ENCODE measurements around the gene CTDSPL. TPM values are rescaled to one million over a fixed set of nuclear protein-coding genes. Genes with fewer than 3 reads are reported as not detected.

The CTDSPL gene
- total RNA-seq, 1 donor from 2014 or later = 43.0 TPM

DNA sequence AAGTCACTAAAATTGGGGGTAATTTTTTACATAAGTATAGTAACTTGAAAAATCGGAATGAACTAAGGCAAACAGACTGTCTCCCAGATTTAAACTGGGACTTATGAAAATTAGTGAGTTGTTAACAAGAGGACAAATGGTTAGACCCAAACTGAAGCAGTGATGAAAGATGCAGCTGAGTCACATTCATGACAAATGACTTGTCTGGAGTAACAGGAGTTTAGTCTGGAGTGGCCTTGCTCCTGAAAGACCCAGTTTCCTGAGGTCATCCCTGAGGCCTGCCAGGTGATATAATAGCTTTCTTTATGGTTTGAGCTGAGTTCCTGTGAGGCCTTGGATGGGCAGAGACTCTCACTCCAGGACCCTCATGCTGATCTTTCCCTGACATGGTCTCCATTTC is 9.6 kb upstream of the CTDSPL start:
- no peak for DNase-seq (ENCODE audit: low spot score)
- H4K20me1 ChIP-seq (ENCODE audit: low read depth) = no peaks in the 10 kb centered on the region
- H3K4me3 ChIP-seq = no peak overlapping the region
- Mint-ChIP-seq H3K36me3 (peaks cover 5% of the 10 kb centered on the region), H3K4me1 (no peaks in the 10 kb centered on the region), H3K27me3 (ENCODE audit: insufficient read depth, low read depth) (peaks cover 4% of the 10 kb centered on the region), H3K4me3 (no peak overlapping the region), H3K9me3 (no peaks in the 10 kb centered on the region), H3K27ac (no peak overlapping the region)
- no peaks in the 10 kb centered on the region for H3K36me3 ChIP-seq
- H3K27me3 ChIP-seq = no peaks in the 10 kb centered on the region
- H3K9ac ChIP-seq = no peak overlapping the region
- H3F3A ChIP-seq (ENCODE audit: low read depth) = no peaks in the 10 kb centered on the region
- H3K79me2 ChIP-seq (ENCODE audit: low read depth) = no peaks in the 10 kb centered on the region
- H3K9me3 ChIP-seq (ENCODE audit: low read depth) = no peaks in the 10 kb centered on the region
- TF ChIP-seq EZH2 (IDR thresholded peaks at IDR 0.05) (no peak), EZH2phosphoT487 (IDR thresholded peaks at IDR 0.05) (no peak)
- TF ChIP-seq, protein P1, sequence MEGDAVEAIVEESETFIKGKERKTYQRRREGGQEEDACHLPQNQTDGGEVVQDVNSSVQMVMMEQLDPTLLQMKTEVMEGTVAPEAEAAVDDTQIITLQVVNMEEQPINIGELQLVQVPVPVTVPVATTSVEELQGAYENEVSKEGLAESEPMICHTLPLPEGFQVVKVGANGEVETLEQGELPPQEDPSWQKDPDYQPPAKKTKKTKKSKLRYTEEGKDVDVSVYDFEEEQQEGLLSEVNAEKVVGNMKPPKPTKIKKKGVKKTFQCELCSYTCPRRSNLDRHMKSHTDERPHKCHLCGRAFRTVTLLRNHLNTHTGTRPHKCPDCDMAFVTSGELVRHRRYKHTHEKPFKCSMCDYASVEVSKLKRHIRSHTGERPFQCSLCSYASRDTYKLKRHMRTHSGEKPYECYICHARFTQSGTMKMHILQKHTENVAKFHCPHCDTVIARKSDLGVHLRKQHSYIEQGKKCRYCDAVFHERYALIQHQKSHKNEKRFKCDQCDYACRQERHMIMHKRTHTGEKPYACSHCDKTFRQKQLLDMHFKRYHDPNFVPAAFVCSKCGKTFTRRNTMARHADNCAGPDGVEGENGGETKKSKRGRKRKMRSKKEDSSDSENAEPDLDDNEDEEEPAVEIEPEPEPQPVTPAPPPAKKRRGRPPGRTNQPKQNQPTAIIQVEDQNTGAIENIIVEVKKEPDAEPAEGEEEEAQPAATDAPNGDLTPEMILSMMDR (IDR thresholded peaks at IDR 0.05) = no peak
- no peak overlapping the region for H2AFZ ChIP-seq (replicated peaks)
- no peak overlapping the region for H3K27ac ChIP-seq
- no peaks in the 10 kb centered on the region for H3K4me1 ChIP-seq
- H3K4me2 ChIP-seq = no peak overlapping the region

- Histone ChIP-seq H3K4me2 (no peak overlapping the region), H3K4me3 (no peak overlapping the region), H3F3A (ENCODE audit: low read depth) (no peaks in the 10 kb centered on the region), H3K4me1 (no peaks in the 10 kb centered on the region), H3K36me3 (no peaks in the 10 kb centered on the region), H3K79me2 (ENCODE audit: low read depth) (no peaks in the 10 kb centered on the region), H3K9ac (no peak overlapping the region), H3K27ac (no peak overlapping the region), H3K9me3 (ENCODE audit: low read depth) (no peaks in the 10 kb centered on the region), H3K27me3 (no peaks in the 10 kb centered on the region), H2AFZ (replicated peaks) (no peak overlapping the region), H4K20me1 (ENCODE audit: low read depth) (no peaks in the 10 kb centered on the region)
- no peaks in the 10 kb centered on the region for H3K9me3 Mint-ChIP-seq
- no peaks in the 10 kb centered on the region for H3K4me1 Mint-ChIP-seq
- peaks cover 5% of the 10 kb centered on the region for H3K36me3 Mint-ChIP-seq
- peaks cover 4% of the 10 kb centered on the region for H3K27me3 Mint-ChIP-seq (ENCODE audit: insufficient read depth, low read depth)
- no peak overlapping the region for H3K27ac Mint-ChIP-seq
- no peak for DNase-seq (ENCODE audit: low spot score)
- TF ChIP-seq EZH2phosphoT487 (IDR thresholded peaks at IDR 0.05) = no peak
- TF ChIP-seq, protein P1 (IDR thresholded peaks at IDR 0.05) = no peak
- TF ChIP-seq EZH2 (IDR thresholded peaks at IDR 0.05) = no peak
- no peak overlapping the region for H3K4me3 Mint-ChIP-seq
Measured at GRCh38 chr3:37852771-37853170, 8.9 kb upstream of the CTDSPL start.

DNA sequence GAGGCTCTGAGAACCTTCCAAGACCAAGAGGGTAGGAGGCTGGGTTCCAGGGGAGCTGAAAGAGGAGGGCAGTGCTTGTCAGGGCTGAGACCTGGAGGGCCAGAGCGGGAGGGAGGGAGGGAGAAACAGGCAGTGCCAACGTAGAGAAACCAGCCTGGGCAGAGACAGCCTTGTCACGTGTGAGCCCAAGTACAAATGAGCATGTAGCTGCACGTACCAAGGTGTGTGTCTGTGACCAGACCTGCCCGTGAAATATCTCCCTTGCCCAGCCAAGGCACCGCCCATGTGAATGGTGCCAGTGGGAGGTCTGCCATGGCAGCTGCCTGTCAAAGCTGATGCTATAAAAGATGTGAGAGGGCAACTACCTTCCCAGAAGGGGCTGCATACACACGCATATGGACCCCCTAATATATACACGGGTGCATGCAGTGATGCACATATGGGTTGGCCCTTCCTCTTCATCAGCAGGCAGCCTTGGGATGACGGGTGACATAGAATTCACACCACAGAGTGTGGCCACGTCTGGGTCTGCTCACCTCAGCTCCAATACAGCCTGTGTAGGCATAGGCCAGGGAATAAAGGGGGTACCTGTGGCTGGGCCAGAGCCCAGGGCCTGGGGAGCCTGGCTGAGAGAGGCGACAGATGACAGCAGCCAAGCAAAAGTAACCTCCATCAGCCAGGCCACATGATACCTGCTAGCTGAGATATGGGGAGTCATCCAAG is 7.8 kb upstream of the CTDSPL start:
- Histone ChIP-seq H3K36me3 (no peaks in the 10 kb centered on the region), H3K4me3 (no peak overlapping the region), H3K9me3 (ENCODE audit: low read depth) (no peaks in the 10 kb centered on the region), H3F3A (ENCODE audit: low read depth) (no peaks in the 10 kb centered on the region), H3K27ac (no peak overlapping the region), H3K79me2 (ENCODE audit: low read depth) (no peaks in the 10 kb centered on the region), H3K4me2 (no peak overlapping the region), H3K4me1 (no peaks in the 10 kb centered on the region), H3K27me3 (no peaks in the 10 kb centered on the region), H4K20me1 (ENCODE audit: low read depth) (no peaks in the 10 kb centered on the region), H2AFZ (replicated peaks) (no peak overlapping the region), H3K9ac (no peak overlapping the region)
- Mint-ChIP-seq H3K36me3 (peaks cover 5% of the 10 kb centered on the region), H3K4me3 (no peak overlapping the region), H3K4me1 (no peaks in the 10 kb centered on the region), H3K27me3 (ENCODE audit: insufficient read depth, low read depth) (peaks cover 4% of the 10 kb centered on the region), H3K9me3 (no peaks in the 10 kb centered on the region), H3K27ac (no peak overlapping the region)
- DNase-seq (ENCODE audit: low spot score) = no peak
- TF ChIP-seq, protein P1 (IDR thresholded peaks at IDR 0.05) = no peak
- no peak for TF ChIP-seq EZH2 (IDR thresholded peaks at IDR 0.05)
- no peak for TF ChIP-seq EZH2phosphoT487 (IDR thresholded peaks at IDR 0.05)

All from neural progenitor cell (in vitro differentiated cells).